Breast epithelium (tissue), 3 donors: ENCODE measurements around the gene MSLN.

Experiments
- POLR2A ChIP-seq: fragments of 450-650 bp; IDR thresholded peaks from one replicate; pipeline ENCODE4 v1.6.1; 2016; ENCODE audit warnings: antibody characterized with exemption, mild to moderate bottlenecking, moderate library complexity
- POLR2AphosphoS5 ChIP-seq, 3 donors: sonication (generic); formaldehyde crosslinking; IDR thresholded peaks; one replicate each; pipeline ENCODE4 v1.6.1; 2017; ENCODE audit warnings: antibody characterized with exemption in 3 of 3
- TF ChIP-seq, protein P1 (sequence below), 3 donors: fragments of 450-650 bp; IDR thresholded peaks; one replicate each; pipeline ENCODE4 v1.5.1; 2016 to 2017; ENCODE audit warnings: antibody characterized with exemption in 3 of 3, mild to moderate bottlenecking in 3 of 3, moderate library complexity in 3 of 3

DNA sequence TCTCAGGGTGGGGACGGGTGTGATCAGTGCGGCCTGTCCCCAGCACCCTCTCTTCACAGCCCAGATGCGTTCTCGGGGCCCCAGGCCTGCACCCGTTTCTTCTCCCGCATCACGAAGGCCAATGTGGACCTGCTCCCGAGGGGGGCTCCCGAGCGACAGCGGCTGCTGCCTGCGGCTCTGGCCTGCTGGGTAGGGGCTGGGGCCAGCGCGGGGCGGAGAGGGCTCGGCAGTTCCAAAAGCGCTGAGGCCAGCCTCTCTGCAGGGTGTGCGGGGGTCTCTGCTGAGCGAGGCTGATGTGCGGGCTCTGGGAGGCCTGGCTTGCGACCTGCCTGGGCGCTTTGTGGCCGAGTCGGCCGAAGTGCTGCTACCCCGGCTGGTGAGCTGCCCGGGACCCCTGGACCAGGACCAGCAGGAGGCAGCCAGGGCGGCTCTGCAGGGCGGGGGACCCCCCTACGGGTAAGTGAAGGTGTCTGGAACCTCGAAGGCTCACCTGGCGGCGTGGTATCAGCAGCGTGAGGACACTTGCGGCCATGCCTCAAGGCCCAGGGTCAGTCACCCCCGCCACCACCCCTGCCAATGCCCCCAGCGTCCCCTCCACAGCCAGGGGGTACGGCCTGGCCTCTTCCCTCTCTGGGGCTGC is 4.4 kb downstream of the MSLN start:
- TF ChIP-seq, protein P1, sequence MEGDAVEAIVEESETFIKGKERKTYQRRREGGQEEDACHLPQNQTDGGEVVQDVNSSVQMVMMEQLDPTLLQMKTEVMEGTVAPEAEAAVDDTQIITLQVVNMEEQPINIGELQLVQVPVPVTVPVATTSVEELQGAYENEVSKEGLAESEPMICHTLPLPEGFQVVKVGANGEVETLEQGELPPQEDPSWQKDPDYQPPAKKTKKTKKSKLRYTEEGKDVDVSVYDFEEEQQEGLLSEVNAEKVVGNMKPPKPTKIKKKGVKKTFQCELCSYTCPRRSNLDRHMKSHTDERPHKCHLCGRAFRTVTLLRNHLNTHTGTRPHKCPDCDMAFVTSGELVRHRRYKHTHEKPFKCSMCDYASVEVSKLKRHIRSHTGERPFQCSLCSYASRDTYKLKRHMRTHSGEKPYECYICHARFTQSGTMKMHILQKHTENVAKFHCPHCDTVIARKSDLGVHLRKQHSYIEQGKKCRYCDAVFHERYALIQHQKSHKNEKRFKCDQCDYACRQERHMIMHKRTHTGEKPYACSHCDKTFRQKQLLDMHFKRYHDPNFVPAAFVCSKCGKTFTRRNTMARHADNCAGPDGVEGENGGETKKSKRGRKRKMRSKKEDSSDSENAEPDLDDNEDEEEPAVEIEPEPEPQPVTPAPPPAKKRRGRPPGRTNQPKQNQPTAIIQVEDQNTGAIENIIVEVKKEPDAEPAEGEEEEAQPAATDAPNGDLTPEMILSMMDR (IDR thresholded peaks at IDR 0.05) = no peak
- TF ChIP-seq POLR2AphosphoS5 (IDR thresholded peaks at IDR 0.05) = no peak
- no peak for TF ChIP-seq POLR2A
